Activated CD4-positive, alpha-beta T cell treated with anti-CD3 and anti-CD28 coated beads, Interleukin-2, Interleukin-4, amounts not matched to agents 100 ng/mL and 50 ng/mL, durations not matched to agents 16 hours and 8 hours (primary cell): Measurements from ENCODE around the gene MMRN2.
"Not testable (repeated sequence)": the region's sequence is repeated elsewhere in the genome, so short reads cannot be mapped to it uniquely, and the experiment has no call there.

Experiments used
- DNase-seq: peaks from one replicate; pipeline ENCODE4 v3.0.0-alpha.2; 2020; ENCODE audit warnings: low spot score

Gene MMRN2

GRCh38 chr10:86956195-86956847 lies 1.1 kb downstream of the MMRN2 start:
- no peak for DNase-seq

- no peak for DNase-seq
Measured at GRCh38 chr10:86955501-86956194, 1.8 kb downstream of the MMRN2 start.

GRCh38 chr10:86954681-86955500 lies 2.5 kb downstream of the MMRN2 start:
- DNase-seq: no peak

- DNase-seq: no peak
Measured at GRCh38 chr10:86953747-86954680, 3.4 kb downstream of the MMRN2 start.

- not testable (repeated sequence) for DNase-seq
Measured at GRCh38 chr10:86952697-86953096, 4.7 kb downstream of the MMRN2 start.

GRCh38 chr10:86952106-86952505 lies 5.3 kb downstream of the MMRN2 start:
- no peak for DNase-seq

GRCh38 chr10:86951184-86951761 lies 6.1 kb downstream of the MMRN2 start:
- no peak for DNase-seq

GRCh38 chr10:86950349-86950748 lies 7.1 kb downstream of the MMRN2 start:
- no peak for DNase-seq

- not testable (repeated sequence) for DNase-seq
Measured at GRCh38 chr10:86947806-86948205, 9.6 kb downstream of the MMRN2 start.

GRCh38 chr10:86946213-86947155 lies 10.9 kb downstream of the MMRN2 start:
- DNase-seq: no peak

GRCh38 chr10:86945361-86946212 lies 11.8 kb downstream of the MMRN2 start:
- no peak for DNase-seq

- DNase-seq: no peak
Measured at GRCh38 chr10:86944907-86945306, 12.5 kb downstream of the MMRN2 start.

- DNase-seq: no peak
Measured at GRCh38 chr10:86944471-86944870, 12.9 kb downstream of the MMRN2 start.

- DNase-seq: no peak
Measured at GRCh38 chr10:86944031-86944419, 13.4 kb downstream of the MMRN2 start.

- no peak for DNase-seq
Measured at GRCh38 chr10:86943316-86944030, 13.9 kb downstream of the MMRN2 start.

GRCh38 chr10:86942441-86943315 lies 14.7 kb downstream of the MMRN2 start:
- DNase-seq: no peak

- DNase-seq: no peak
Measured at GRCh38 chr10:86941991-86942421, 15.4 kb downstream of the MMRN2 start.

- no peak for DNase-seq
Measured at GRCh38 chr10:86941426-86941825, 16.0 kb downstream of the MMRN2 start.
